Epithelial cell of proximal tubule (primary cell): ENCODE results near the gene KCNK16. TPM values are rescaled to one million over a fixed set of nuclear protein-coding genes. Genes with fewer than 3 reads are reported as not detected.

Experiments used
- DNase-seq: peaks from one replicate; pipeline ENCODE4 v3.0.0-alpha.2; 2011; ENCODE audit warnings: low read depth
- H3K4me3 ChIP-seq: 2 replicates; pipeline ENCODE4 v1.5.1; 2011; ENCODE audit warnings: low read depth, mild to moderate bottlenecking, low read length
- total RNA-seq: library from RNA; depleted of rRNA; stranded (reverse); fragments of >200 nt; gene quantifications from 2 replicates; pipeline ENCODE4 v1.2.3, GENCODE V29; 2015
- TF ChIP-seq, protein P1 (sequence below): conservative IDR thresholded peaks from 2 replicates; pipeline ENCODE4 v1.5.1; 2012; ENCODE audit warnings: low read depth, mild to moderate bottlenecking, low read length

Gene KCNK16
- total RNA-seq, 1 donor from 2014 or later = not detected

- H3K4me3 ChIP-seq = no peak overlapping the region
- DNase-seq = no peak
- TF ChIP-seq, protein P1, sequence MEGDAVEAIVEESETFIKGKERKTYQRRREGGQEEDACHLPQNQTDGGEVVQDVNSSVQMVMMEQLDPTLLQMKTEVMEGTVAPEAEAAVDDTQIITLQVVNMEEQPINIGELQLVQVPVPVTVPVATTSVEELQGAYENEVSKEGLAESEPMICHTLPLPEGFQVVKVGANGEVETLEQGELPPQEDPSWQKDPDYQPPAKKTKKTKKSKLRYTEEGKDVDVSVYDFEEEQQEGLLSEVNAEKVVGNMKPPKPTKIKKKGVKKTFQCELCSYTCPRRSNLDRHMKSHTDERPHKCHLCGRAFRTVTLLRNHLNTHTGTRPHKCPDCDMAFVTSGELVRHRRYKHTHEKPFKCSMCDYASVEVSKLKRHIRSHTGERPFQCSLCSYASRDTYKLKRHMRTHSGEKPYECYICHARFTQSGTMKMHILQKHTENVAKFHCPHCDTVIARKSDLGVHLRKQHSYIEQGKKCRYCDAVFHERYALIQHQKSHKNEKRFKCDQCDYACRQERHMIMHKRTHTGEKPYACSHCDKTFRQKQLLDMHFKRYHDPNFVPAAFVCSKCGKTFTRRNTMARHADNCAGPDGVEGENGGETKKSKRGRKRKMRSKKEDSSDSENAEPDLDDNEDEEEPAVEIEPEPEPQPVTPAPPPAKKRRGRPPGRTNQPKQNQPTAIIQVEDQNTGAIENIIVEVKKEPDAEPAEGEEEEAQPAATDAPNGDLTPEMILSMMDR = no peak
Observed at GRCh38 chr6:39269961-39270360, 52.5 kb downstream of the KCNK16 start.

DNA sequence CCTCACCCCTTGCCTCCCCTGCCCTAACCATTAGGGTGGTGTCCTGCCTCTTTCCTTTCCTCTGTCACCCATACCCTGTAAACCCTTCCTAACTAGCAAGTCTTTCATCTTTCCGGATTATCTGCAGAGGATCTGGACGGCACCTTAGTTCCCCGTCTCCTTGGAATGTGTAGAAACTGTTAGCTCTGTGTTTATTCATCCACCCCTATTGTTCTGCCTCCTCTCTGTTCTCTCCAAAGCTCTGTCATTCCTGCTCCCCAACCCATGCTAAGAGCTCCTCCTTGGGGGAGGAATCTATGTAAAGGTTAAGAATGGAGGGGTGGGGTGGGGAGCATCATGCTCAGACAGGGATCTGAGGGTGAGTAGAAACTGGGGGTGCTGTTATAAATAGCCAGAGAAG is 53.8 kb downstream of the KCNK16 start:
- no peak for DNase-seq
- H3K4me3 ChIP-seq = no peak overlapping the region
- TF ChIP-seq, protein P1 = no peak

DNA sequence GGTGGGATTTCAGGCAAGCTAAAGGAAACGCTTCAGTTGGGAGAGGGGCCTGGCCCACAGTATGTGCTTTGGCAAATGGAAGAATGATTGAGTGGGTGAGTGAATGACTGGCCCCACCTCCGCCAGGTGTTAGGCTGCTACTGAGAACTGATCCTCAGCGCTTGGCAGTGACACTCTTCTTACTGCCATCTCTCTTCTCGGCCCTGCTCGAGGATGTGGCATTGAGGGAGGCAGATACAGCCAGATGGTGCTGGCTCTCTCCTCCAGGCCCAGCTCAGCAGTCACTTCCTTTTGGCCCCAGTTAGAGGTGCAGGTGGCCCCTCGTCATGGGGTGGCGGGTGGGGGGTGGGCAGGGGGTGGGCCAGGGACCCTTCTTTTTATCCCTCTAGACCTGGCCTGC is 54.3 kb downstream of the KCNK16 start:
- TF ChIP-seq, protein P1 = no peak

DNA sequence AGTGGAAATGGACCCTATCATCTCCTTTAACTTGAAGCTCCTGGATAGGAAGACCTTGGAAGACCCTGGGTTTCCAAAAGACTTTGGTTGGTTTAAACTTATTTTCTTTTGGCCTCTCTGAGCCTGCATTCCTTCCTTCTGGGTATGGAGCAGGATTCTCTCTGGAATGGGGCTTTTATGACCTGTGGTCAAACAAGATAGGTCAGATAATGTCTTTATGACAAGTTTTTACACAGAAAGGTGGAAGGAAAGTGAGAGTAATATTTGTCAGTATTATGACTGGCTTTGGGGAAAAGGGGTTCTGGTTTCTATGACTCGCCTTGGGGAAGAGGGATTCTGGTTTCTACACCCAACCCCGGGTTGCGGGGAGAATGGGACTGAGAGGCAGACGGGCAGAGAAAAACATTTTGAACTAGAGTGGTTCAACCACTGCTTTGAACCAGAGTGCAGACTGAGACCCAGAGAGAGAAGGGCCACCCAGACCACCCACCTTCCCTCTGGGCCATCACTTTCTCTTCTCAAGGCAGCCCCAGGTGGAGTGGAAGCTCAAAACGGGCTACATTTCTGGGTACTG is 55.6 kb downstream of the KCNK16 start:
- H3K4me3 ChIP-seq = no peak overlapping the region
- TF ChIP-seq, protein P1 = no peak
- no peak for DNase-seq

More for the DNA sequence above, 54.3 kb downstream of the KCNK16 start:
- H3K4me3 ChIP-seq = no peak overlapping the region
- DNase-seq = no peak

DNA sequence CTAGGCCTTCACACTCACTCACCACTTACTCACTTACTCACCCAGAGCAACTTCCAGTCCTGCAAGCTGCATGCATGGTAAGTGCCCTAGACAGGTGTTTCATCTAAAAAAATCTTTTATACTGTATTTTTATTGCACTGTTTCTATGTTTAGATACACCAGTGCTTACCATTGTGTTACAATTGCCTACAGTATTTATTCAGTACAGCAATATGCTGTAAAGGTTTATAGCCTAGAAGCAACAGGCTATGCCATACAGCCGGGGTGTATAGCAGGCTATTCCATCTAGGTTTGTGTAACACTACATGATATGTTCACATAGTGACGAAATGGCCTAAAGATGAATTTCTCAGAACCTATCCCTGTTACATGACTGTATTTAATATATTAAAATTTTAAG is 56.1 kb downstream of the KCNK16 start:
- TF ChIP-seq, protein P1 = no peak
- H3K4me3 ChIP-seq = no peak overlapping the region
- DNase-seq = no peak

Other genes starting within 250 kb of the KCNK16 start
- gene SAYSD1, start 207.5 kb downstream of the KCNK16 start, total RNA-seq = 14.6 and 15.7 TPM in 2 replicates
- 1.6 and 2.8 TPM in 2 replicates for gene KCNK5, start 93.2 kb downstream of the KCNK16 start, total RNA-seq
- gene KCNK17, start 8.3 kb downstream of the KCNK16 start, total RNA-seq = not detected in 2 replicates